ENCODE measurements around the gene NPW. TPM values are rescaled to one million over a fixed set of nuclear protein-coding genes. Genes with fewer than 3 reads are reported as not detected.
A peak's percentile ranks its signal among the peaks of the same experiment; 100 is the strongest.

The NPW gene
- total and polyA plus RNA-seq, 9 of the 15 experiments (the other 6 are each of a cell fraction or from before 2014, with no cell fraction given), result 0.14 to 4.0 (median 2.6) TPM; not detected in 4

- ATAC-seq (no peak), FAIRE-seq (no peak), DNase-seq (ENCODE audit: extremely low read depth in 1 of 4, low spot score in 3 of 4) (peak in 1 of 4 experiments; percentile 33)
- H3K9me1 ChIP-seq (ENCODE audit: control insufficient read depth, insufficient read depth, low read length), result no peaks in the 10 kb centered on the region
- in situ Hi-C loops (cut with MboI), result no loop called here
- WGBS (ENCODE audit: insufficient coverage, low coverage, missing lambda C conversion rate), result 96% methylated on average over 17 of the region's 37 CpGs
- H3K4me1 ChIP-seq (replicated peaks in 1 of 2; ENCODE audit: control insufficient read depth in 2 of 2, insufficient read depth in 2 of 2, low read length in 2 of 2), result peaks cover 0 to 84% of the 10 kb centered on the region in 2 experiments; a peak in 2 of 5 replicates
- H3K27ac ChIP-seq (ENCODE audit: extremely low read depth, low read depth, low read length), result no peak overlapping the region
- no peaks in the 10 kb centered on the region for H3K27me3 ChIP-seq (ENCODE audit: control insufficient read depth in 2 of 2, insufficient read depth in 2 of 2, low read length in 2 of 2)
- CTCF ChIA-PET (ENCODE audit: low intra/inter-chr PET ratio), result no interaction called here
- no peak overlapping the region for H3K9ac ChIP-seq (ENCODE audit: insufficient read depth in 1 of 2, low read depth in 2 of 2, low read length in 2 of 2)
- intact Hi-C loops (cut with micrococcal nuclease), result no loop called here
- H2AFZ ChIP-seq (ENCODE audit: low read depth, low read length), result no peak overlapping the region
- H4K20me1 ChIP-seq (replicated peaks; ENCODE audit: control insufficient read depth, insufficient read depth, low read length), result no peaks in the 10 kb centered on the region
- H3K4me3 ChIP-seq, result no peak overlapping the region
- TF ChIP-seq MED1 (CRISPR knock-in tag; IDR thresholded peaks at IDR 0.05; ENCODE audit: borderline replicate concordance), result no peak
- TF ChIP-seq, protein P1, sequence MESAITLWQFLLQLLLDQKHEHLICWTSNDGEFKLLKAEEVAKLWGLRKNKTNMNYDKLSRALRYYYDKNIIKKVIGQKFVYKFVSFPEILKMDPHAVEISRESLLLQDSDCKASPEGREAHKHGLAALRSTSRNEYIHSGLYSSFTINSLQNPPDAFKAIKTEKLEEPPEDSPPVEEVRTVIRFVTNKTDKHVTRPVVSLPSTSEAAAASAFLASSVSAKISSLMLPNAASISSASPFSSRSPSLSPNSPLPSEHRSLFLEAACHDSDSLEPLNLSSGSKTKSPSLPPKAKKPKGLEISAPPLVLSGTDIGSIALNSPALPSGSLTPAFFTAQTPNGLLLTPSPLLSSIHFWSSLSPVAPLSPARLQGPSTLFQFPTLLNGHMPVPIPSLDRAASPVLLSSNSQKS (CRISPR knock-in tag; IDR thresholded peaks at IDR 0.05), result no peak
- no peak for TF ChIP-seq HNRNPUL1 (IDR thresholded peaks at IDR 0.05; ENCODE audit: low read length)
- TF ChIP-seq NFIC (IDR thresholded peaks at IDR 0.05), result peak; percentile 33; the same call in 1 of the 2 replicates
- TF ChIP-seq RBFOX2 (IDR thresholded peaks at IDR 0.05; ENCODE audit: low read depth, low read length), result peak; percentile 13; the same call in 1 of the 2 replicates
- TF ChIP-seq HMG20B (CRISPR knock-in tag; IDR thresholded peaks at IDR 0.05), result no peak
- TF ChIP-seq ZFP36 (IDR thresholded peaks at IDR 0.05; ENCODE audit: low read depth, low read length, partially characterized antibody), result no peak
- peak; percentile 9; the same call in 1 of the 2 replicates for TF ChIP-seq ZBTB33 (CRISPR knock-in tag; IDR thresholded peaks at IDR 0.05)
- TF ChIP-seq CHD4 (IDR thresholded peaks at IDR 0.05; ENCODE audit: insufficient read depth, insufficient replicate concordance, low read depth, low read length, poor library complexity, severe bottlenecking), result no peak
- no peak overlapping the region for H3K4me2 ChIP-seq (ENCODE audit: insufficient read depth, low read length)
- no peaks in the 10 kb centered on the region for H3K9me3 ChIP-seq (replicated peaks; ENCODE audit: control insufficient read depth, insufficient read depth, low read depth, low read length)
- no TSS peak for BruUV-seq (replicated peaks)
- H3K79me2 ChIP-seq (ENCODE audit: control insufficient read depth, insufficient read depth, low read length), result peaks cover 9% of the 10 kb centered on the region; the same call in 2 of the 3 replicates
- peaks cover 59% of the 10 kb centered on the region; the same call in 2 of the 3 replicates for H3K36me3 ChIP-seq (ENCODE audit: control insufficient read depth, insufficient read depth, low read length)
- POLR2A ChIA-PET, result interaction anchor here (0.6 to 2.7 kb wide), 4 partner anchors 10 to 35 kb away, joined by 3 to 30 read pairs (median 4); partner anchors contain the start of gene RPS2
Observed at GRCh38 chr16:1978476-1979120, 41.0 kb upstream of the NPW start.

All from K562 (cell line).